ENCODE data around the gene TINCR.
"Not testable (repeated sequence)": the region's sequence is repeated elsewhere in the genome, so short reads cannot be mapped to it uniquely, and the experiment has no call there.

Gene TINCR

DNA sequence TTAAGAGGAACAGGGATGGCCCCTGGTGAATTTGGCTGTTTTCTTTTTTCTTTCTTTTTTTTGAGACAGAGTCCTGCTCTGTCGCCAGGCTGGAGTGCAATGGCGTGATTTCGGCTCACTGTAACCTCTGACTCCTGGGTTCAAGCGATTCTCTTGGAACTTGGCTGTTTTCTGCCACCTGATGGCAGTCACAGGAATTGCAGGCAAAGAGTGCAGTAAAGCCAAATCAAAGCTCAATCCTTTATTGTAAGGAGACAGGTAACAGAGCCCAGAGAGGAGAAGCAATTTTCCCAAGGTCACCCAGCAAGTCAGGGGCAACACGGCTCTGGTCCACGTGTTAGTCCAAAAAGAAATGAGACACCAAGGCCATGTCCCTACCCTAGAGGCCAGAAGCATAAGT lies 6.2 kb downstream of the TINCR start:
- in situ Hi-C loops (cut with MboI; ENCODE audit: low sequenced_read_pairs), result no loop called here

DNA sequence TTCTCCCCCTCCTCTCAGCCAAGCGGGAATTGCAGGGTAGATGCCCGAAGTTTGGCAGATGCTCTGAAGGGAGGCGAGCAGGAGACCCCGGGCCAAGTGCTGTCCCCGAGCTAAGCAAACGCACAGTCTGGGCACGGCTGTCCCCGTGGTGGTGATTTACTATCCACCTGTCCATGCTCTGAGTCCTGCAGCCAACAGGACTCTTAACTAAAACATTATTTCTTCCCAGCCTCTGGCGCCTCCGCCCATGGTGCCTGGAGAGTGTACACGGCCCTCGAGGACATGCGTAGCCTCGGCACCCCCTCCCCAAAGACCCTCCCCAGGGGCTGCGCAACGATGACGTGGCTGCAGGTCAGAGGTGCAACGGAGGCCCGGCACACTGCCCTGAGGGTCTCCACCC lies 7.6 kb downstream of the TINCR start:
- in situ Hi-C loops (cut with MboI; ENCODE audit: low sequenced_read_pairs), result no loop called here

GRCh38 chr19:5559804-5560133 lies 8.0 kb downstream of the TINCR start:
- in situ Hi-C loops (cut with MboI; ENCODE audit: low sequenced_read_pairs), result no loop called here

DNA sequence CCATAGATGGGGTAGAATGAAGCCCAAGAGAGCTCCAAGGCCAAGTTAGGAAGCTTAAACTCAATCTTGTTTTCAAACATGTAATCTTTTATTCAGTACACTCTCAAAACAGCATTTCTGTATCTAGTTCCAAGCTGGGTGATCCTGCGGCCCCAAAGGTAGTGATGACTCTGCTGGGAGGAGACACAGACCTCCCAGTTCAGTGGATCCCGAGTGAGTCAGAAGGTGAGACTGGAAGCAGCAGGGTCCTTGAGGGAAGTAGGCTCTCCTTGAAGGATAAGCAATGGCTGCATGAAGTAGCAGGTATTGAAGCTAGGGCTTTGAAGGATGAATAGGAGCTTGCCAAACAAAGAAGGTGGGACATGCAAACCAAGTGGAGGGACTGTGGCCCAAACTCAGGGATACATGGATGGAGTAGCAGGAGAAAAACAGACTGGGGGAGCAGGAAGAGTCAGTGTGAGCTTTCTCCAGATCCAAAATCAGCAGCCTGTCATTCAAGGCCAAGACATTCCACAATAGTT lies 9.6 kb downstream of the TINCR start:
- in situ Hi-C loops (cut with MboI; ENCODE audit: low sequenced_read_pairs), result no loop called here

GRCh38 chr19:5557691-5558090 lies 10.1 kb downstream of the TINCR start:
- in situ Hi-C loops (cut with MboI; ENCODE audit: low sequenced_read_pairs), result no loop called here

DNA sequence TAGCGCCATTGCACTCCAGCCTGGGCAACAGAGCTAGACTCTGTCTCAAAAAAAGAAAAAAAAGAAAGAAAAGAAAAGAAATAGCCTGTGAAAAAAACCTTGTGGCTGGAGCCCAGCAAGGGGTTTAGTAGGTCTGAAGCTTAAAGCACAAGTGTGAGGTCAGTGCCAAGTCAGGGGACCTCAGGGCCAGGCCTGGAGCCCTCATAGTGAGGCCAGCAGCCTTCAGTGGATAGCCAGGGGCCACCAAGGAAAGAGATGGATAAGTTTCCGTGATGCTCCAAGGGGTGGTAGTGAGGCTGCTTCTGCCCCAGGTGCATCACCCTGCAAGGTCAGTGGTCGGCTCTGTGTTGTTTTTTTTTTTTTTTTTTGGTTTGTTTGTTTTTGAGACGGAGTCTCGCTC lies 12.9 kb downstream of the TINCR start:
- in situ Hi-C loops (cut with MboI; ENCODE audit: low sequenced_read_pairs), result no loop called here

GRCh38 chr19:5553892-5554291 lies 13.9 kb downstream of the TINCR start:
- in situ Hi-C loops (cut with MboI; ENCODE audit: low sequenced_read_pairs), result no loop called here

- in situ Hi-C loops (cut with MboI; ENCODE audit: low sequenced_read_pairs), result no loop called here
Measured at GRCh38 chr19:5547881-5548280, 19.9 kb downstream of the TINCR start.

GRCh38 chr19:5545984-5546383 lies 21.8 kb downstream of the TINCR start:
- in situ Hi-C loops (cut with MboI; ENCODE audit: low sequenced_read_pairs), result no loop called here

GRCh38 chr19:5545051-5545450 lies 22.7 kb downstream of the TINCR start:
- in situ Hi-C loops (cut with MboI; ENCODE audit: low sequenced_read_pairs), result no loop called here

GRCh38 chr19:5542665-5543064 lies 25.1 kb downstream of the TINCR start:
- in situ Hi-C loops (cut with MboI; ENCODE audit: low sequenced_read_pairs), result no loop called here

- in situ Hi-C loops (cut with MboI; ENCODE audit: low sequenced_read_pairs), result no loop called here
Measured at GRCh38 chr19:5541456-5541855, 26.3 kb downstream of the TINCR start.

DNA sequence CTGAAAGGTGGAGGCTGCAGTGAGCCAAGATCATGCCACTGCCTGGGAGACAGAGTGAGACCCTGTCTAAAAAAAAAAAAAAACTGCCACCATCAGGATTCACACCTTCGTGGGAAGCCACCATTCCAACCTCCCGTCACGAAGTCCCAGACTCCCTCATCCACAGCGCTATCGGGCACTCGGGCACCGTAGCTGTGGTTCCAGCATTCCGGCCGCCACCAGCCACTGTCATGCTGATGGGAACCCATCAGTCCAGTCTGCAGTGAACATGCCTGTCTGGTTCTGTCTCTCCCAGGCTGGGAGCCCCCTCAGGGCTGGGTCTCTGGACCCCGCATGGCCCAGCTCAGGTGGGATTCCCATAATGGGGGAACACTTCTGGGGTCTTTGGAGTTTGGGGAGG lies 27.5 kb downstream of the TINCR start:
- in situ Hi-C loops (cut with MboI; ENCODE audit: low sequenced_read_pairs), result no loop called here

- in situ Hi-C loops (cut with MboI; ENCODE audit: low sequenced_read_pairs), result no loop called here
Measured at GRCh38 chr19:5537870-5538269, 29.9 kb downstream of the TINCR start.

DNA sequence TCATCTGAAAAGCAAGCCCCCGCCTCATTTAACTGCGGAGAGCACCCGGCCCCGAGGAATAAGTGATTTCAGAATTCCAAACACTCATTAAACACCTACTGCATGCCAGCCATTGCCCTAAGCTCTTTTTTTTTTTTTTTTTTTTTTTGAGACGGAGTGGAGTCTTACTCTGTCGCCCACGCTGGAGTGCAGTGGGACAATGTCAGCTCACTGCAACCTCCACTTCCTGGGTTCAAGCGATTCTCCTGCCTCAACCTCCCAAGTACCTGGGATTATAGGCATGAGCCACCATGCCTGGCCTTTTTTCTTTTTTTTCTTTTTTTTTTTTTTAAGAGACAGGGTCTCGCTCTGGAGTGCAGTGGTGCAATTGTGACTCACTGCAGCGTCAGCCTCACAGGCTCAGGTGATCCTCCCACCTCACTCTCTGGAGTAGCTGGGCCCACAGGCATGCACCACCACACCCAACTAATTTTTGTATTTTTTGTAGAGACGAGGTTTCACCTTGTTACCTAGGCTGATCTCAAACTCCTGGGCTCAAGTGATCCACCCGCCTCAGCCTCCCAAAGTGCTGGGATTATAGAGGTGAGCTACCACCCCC lies 30.7 kb downstream of the TINCR start:
- in situ Hi-C loops (cut with MboI; ENCODE audit: low sequenced_read_pairs), result not testable (repeated sequence)

- in situ Hi-C loops (cut with MboI; ENCODE audit: low sequenced_read_pairs), result no loop called here
Measured at GRCh38 chr19:5536337-5536894, 31.3 kb downstream of the TINCR start.

DNA sequence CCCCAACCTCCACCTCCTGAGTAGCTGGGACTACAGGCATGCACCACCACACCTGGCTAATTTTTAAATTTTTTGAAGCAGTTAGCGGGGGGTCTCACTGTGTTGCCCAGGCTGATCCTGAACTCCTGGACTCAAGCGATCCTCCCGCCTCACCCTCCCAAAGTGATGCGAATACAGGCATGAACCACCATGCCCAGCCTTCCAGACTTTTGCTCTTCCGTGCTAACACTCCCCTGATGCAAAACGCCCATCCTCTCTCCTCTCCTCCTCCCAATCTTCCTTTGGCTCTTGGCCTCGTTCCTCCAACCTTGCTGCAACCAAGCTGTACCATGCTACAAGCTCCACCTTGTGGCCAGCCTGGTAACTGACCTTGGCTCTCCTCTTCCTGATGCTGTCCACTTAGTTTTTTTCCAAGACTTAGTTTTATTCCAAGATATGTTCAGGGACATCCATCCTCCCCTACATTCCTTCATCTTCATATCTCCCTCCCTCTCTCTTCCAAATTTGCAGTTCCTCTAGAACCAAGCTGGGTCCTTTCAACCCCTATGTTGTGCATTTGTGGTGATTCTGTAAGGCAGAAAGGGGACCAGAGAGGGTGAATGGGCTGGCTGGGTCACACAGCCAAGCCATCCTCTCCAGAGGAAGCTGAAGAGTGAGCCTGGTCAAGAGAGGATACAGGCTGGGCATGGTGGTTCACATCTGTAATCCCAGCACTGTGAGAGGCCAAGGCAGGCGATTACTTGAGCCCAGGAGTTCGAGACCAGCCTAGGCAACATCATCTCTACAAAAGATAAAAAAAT lies 32.8 kb downstream of the TINCR start:
- in situ Hi-C loops (cut with MboI; ENCODE audit: low sequenced_read_pairs), result no loop called here

DNA sequence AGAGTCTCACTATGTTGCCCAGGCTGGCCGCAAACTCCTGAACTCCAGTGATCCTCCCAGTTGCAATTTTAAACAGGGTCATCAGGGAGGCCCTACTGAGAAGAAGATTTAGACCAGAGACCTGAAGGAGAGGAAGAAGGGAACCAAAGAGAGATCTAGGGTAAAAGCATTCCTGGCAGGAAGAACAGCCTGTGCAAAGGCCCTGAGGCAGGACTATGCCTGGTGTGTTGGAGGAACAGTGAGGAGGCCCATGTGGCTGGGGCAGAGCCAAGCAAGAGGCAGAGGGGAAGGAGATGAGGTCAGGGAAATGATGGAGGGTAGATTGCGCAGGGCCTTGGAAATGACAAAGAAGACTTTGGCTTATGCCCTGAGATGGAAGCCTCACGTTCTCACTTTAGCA lies 34.5 kb downstream of the TINCR start:
- in situ Hi-C loops (cut with MboI; ENCODE audit: low sequenced_read_pairs), result no loop called here

GRCh38 chr19:5530701-5531100 lies 37.1 kb downstream of the TINCR start:
- in situ Hi-C loops (cut with MboI; ENCODE audit: low sequenced_read_pairs), result no loop called here

DNA sequence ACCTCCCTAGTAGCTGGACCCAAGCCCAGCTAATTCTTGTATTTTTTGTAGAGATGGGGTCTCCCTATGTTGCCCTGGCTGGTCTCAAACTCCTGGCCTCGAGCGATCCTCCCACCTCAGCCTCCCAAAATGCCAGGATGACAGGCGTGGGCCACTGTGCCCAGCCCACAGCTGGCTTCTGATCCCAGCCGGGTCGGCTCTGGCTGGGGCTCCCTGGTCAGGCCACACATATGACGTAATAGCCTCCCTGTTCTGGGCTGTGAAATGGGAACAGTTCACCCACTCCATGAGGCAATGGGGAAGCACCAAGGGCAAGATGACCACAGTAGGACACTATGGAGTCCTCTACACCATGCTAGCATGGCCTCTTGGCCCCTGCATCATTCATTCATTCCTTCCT lies 41.1 kb downstream of the TINCR start:
- in situ Hi-C loops (cut with MboI; ENCODE audit: low sequenced_read_pairs), result no loop called here

GRCh38 chr19:5524081-5524480 lies 43.7 kb downstream of the TINCR start:
- in situ Hi-C loops (cut with MboI; ENCODE audit: low sequenced_read_pairs), result no loop called here

DNA sequence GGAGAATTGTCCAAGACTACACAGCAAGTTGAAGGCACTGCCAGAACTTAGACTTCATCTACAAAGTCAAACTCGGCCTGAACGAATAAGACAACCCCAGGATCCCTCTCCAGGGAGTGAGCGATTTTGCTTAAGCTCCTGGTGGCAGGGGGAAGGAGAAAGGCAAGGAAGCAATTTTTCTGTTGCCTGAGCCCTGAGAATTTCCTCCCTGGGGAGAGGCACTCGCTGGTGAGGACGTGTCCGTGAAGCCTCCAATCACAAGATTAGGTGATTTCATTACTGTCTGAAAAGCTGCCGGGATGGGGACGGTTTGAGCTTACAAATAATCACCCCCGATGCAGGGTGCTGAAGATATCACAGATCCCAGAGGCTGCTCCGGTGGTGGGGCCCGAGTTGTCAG lies 45.6 kb downstream of the TINCR start:
- in situ Hi-C loops (cut with MboI; ENCODE audit: low sequenced_read_pairs), result no loop called here
